ENCODE data around the gene SLC28A1. TPM values are rescaled to one million over a fixed set of nuclear protein-coding genes. Genes with fewer than 3 reads are reported as not detected.
"Not testable (repeated sequence)": the region's sequence is repeated elsewhere in the genome, so short reads cannot be mapped to it uniquely, and the experiment has no call there.

The SLC28A1 gene
- total and polyA plus RNA-seq, 11 donors, result 0.14 to 2.9 (median 0.74) TPM; not detected in 1

DNA sequence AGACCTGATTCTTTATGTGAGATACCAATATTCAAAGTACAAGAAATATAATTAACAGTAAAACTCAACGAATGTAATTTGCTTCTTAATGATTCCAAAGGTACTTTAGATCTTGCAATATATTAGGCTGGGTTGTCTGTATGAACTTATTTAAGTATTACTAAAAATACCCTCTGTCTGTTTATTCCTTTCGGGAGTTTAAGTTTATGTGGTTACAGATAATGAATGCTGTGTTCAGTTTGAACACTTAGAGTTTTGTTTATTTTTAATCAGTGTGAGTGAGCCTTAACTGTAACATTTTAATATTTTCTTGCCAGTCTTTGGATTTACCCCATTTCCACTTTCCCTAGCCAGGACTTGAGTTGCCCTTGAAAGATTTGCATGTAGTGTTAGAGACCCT lies 100.7 kb downstream of the SLC28A1 start:
- WGBS, 4 donors, result 47 to 56% (median 49%) methylated on average over 2 of the region's 2 CpGs
- Histone ChIP-seq H3K27ac (peak overlapping the region in 2 of 12 donors; percentile 1 to 39), H3K9me3 (no peaks in the 10 kb centered on the region), H3K27me3 (no peaks in the 10 kb centered on the region), H3K4me3 (no peak overlapping the region), H3K36me3 (no peaks in the 10 kb centered on the region), H3K4me1 (peaks cover 3 to 71% (median 44%) of the 10 kb centered on the region in 12 donors)
- ATAC-seq (no peak), DNase-seq (no peak)
- TF ChIP-seq POLR2A (IDR thresholded peaks at IDR 0.05), result no peak
- TF ChIP-seq, protein P1, sequence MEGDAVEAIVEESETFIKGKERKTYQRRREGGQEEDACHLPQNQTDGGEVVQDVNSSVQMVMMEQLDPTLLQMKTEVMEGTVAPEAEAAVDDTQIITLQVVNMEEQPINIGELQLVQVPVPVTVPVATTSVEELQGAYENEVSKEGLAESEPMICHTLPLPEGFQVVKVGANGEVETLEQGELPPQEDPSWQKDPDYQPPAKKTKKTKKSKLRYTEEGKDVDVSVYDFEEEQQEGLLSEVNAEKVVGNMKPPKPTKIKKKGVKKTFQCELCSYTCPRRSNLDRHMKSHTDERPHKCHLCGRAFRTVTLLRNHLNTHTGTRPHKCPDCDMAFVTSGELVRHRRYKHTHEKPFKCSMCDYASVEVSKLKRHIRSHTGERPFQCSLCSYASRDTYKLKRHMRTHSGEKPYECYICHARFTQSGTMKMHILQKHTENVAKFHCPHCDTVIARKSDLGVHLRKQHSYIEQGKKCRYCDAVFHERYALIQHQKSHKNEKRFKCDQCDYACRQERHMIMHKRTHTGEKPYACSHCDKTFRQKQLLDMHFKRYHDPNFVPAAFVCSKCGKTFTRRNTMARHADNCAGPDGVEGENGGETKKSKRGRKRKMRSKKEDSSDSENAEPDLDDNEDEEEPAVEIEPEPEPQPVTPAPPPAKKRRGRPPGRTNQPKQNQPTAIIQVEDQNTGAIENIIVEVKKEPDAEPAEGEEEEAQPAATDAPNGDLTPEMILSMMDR (IDR thresholded peaks at IDR 0.05), result no peak
- intact Hi-C loops (cut with DNase I), result loop anchor here in 3 of 10 donors (5.0 kb wide), 2 partner anchors 42 to 57 kb away; no protein-coding TSS in a partner anchor

DNA sequence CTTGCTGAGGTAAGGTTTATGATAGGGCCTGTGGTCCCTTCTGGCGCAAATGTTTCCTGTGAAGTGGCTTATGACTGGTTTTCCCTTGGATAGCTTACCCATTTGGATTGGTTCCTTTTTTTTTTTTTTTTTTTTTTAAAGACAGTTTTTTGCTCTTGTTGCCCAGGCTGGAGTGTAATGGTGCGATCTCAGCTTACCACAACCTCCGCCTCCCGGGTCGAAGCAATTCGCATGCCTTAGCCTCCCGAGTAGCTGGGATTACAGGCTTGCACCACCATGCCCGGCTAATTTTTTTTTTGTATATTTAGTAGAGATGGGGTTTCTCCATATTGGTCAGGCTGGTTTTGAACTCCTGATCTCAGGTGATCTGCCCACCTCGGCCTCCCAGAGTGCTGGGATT lies 102.9 kb downstream of the SLC28A1 start:
- H3K4me1 ChIP-seq, result peaks cover 3 to 87% (median 55%) of the 10 kb centered on the region in 12 donors
- not testable (repeated sequence) for ATAC-seq

DNA sequence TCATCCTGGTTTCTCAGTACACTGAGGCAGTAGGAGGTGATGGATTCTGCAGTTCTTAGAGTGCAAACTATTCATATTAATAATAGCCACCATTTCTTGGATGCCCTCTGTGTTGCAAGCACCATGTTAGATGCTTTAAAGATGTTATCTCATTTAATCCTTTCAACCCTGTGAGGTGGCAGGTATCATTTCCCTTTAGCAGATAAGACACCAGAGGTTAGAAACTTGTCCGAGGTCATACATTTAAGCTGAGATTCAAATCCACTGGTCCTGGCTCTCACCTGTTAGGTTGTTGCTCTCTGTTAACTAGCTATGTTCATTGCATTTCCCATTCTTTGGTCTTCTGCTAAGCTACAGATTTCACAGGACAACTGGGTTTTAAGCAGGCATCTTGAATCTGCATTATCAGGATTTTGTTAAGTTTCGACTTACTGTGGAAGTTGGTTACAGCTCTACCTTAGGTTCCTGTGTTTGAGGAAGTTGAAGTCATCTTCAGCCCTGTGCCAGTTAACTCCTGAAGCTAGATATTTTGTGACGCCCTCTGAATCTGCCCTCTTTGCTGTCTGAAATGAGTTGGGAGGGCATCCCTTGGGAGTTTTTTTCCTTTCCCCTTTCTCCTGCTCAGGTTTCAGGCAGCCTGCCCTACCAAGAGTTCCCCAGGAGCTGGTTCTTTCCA lies 103.6 kb downstream of the SLC28A1 start:
- Histone ChIP-seq H3K4me3 (no peak overlapping the region), H3K27me3 (no peaks in the 10 kb centered on the region), H3K36me3 (no peaks in the 10 kb centered on the region), H3K4me1 (peaks cover 3 to 89% (median 60%) of the 10 kb centered on the region in 12 donors), H3K9me3 (no peaks in the 10 kb centered on the region), H3K27ac (peak overlapping the region in 1 of 12 donors; percentile 39)
- ATAC-seq, result no peak
- intact Hi-C loops (cut with DNase I), result loop anchor here in 3 of 10 donors (5.0 kb wide), 2 partner anchors 39 to 54 kb away; no protein-coding TSS in a partner anchor
- no peak for TF ChIP-seq POLR2A (IDR thresholded peaks at IDR 0.05)
- TF ChIP-seq, protein P1 (IDR thresholded peaks at IDR 0.05), result no peak
- no peak for DNase-seq
- WGBS, 4 donors, result 59 to 83% (median 69%) methylated on average over 3 of the region's 3 CpGs

More for the DNA sequence above, 102.9 kb downstream of the SLC28A1 start:
- not testable (repeated sequence) for H3K9me3 ChIP-seq, H3K4me3 ChIP-seq, H3K27ac ChIP-seq, H3K36me3 ChIP-seq, H3K27me3 ChIP-seq, DNase-seq
- WGBS, 4 donors, result 90 to 98% (median 97%) methylated on average over 9 of the region's 9 CpGs
- intact Hi-C loops (cut with DNase I), result loop anchor here in 3 of 10 donors (5.0 kb wide), 2 partner anchors 40 to 55 kb away; no protein-coding TSS in a partner anchor

DNA sequence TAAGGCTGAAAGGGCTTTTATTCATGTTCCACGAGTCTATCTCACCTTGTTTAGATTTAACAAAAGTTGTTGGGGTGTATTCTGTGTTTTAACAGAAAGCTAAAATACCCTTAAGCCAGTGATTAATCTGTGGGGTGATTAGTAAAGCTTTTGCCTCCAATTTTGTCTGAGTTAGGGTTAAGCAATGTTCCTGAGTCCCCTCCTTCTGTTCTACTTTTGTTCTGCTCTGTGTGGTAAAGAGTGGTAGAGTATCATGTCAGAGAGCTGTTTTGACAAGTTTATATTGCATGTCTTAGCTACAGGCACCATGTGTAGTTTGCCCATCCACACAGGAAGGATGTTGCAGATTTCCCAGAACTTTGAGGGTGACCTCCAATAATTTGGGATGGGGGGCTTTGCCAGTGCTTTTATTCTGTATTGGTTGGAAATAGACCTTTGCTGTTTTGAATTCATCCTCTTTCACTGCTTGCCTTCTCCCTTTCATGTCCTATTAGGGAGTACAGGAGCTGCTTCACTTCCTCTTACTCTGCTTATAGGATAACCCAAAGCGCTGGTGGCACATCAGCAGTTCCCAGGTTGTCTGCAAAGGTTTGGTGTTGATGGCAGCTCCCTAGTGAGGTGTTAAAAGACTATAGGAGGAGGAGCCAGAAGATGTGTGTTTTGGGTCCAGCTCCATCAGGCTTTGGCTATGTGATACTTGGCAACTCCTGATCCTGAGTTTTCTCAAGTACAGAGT lies 104.6 kb downstream of the SLC28A1 start:
- Histone ChIP-seq H3K36me3 (no peaks in the 10 kb centered on the region), H3K27ac (peak overlapping the region in 1 of 12 donors; percentile 5), H3K4me1 (peaks cover 3 to 85% (median 51%) of the 10 kb centered on the region in 12 donors), H3K4me3 (no peak overlapping the region), H3K9me3 (no peaks in the 10 kb centered on the region), H3K27me3 (no peaks in the 10 kb centered on the region)
- intact Hi-C loops (cut with DNase I), result loop anchor here in 3 of 10 donors (5.0 kb wide), 2 partner anchors 38 to 53 kb away; no protein-coding TSS in a partner anchor
- ATAC-seq (no peak), DNase-seq (no peak)
- WGBS, 4 donors, result 83 to 97% (median 86%) methylated on average over 2 of the region's 2 CpGs
- TF ChIP-seq, protein P1 (IDR thresholded peaks at IDR 0.05), result no peak
- no peak for TF ChIP-seq POLR2A (IDR thresholded peaks at IDR 0.05)
